GM12891 (cell line): Measurements from ENCODE around the gene SMYD3.
A peak's percentile ranks its signal among the peaks of the same experiment; 100 is the strongest.
"Not testable (repeated sequence)": the region's sequence is repeated elsewhere in the genome, so short reads cannot be mapped to it uniquely, and the experiment has no call there.

Source experiments
- DNase-seq: peaks from one replicate; pipeline ENCODE4 v3.0.0; 2011; ENCODE audit warnings: low spot score; ENCODE audit not compliant: insufficient read length
- FAIRE-seq: peaks from 2 replicates; lab custom pipeline; 2011; peaks lifted over from hg19 to GRCh38; lab: Jason Lieb, UNC
- PAX5 ChIP-seq: IDR thresholded peaks from 2 replicates; pipeline ENCODE4 v1.6.1; 2011; ENCODE audit warnings: low read length, moderate library complexity, mild to moderate bottlenecking; ENCODE audit not compliant: insufficient read depth, severe bottlenecking
- POLR2A ChIP-seq: IDR thresholded peaks from 2 replicates; pipeline ENCODE4 v1.6.1; 2011; ENCODE audit warnings: low read depth, low read length, control low read depth
- POLR2AphosphoS5 ChIP-seq: IDR thresholded peaks from 2 replicates; pipeline ENCODE4 v1.6.1; 2011; ENCODE audit warnings: low read depth, low read length, control low read depth
- POU2F2 ChIP-seq: IDR thresholded peaks from 2 replicates; pipeline ENCODE4 v1.6.1; 2011; ENCODE audit warnings: low read depth, mild to moderate bottlenecking, control low read depth, low read length, moderate library complexity
- SPI1 ChIP-seq: IDR thresholded peaks from 2 replicates; pipeline ENCODE4 v1.6.1; 2011; ENCODE audit warnings: low read depth, low read length, control low read depth
- TAF1 ChIP-seq: IDR thresholded peaks from 2 replicates; pipeline ENCODE4 v1.6.1; 2011; ENCODE audit warnings: low read depth, low read length, control low read depth

Gene SMYD3

GRCh38 chr1:245957427-245957826, 549.7 kb downstream of the SMYD3 start:
- TF ChIP-seq POLR2A: no peak
- no peak for TF ChIP-seq POU2F2
- no peak for TF ChIP-seq TAF1
- TF ChIP-seq POLR2AphosphoS5: no peak
- no peak for TF ChIP-seq PAX5
- no peak for TF ChIP-seq SPI1
- FAIRE-seq: no peak
- DNase-seq: no peak

- FAIRE-seq (peak; percentile 58), DNase-seq (no peak)
- TF ChIP-seq POLR2AphosphoS5 (no peak), POLR2A (no peak), PAX5 (no peak), TAF1 (no peak), SPI1 (no peak), POU2F2 (no peak)
Observed at GRCh38 chr1:245956225-245956624, 550.9 kb downstream of the SMYD3 start.

- FAIRE-seq (peak; percentile 82), DNase-seq (no peak)
- TF ChIP-seq POLR2A (no peak), SPI1 (no peak), TAF1 (0 out of 2 replicates have a peak, but pooled peaks have one; percentile 22), POU2F2 (no peak), POLR2AphosphoS5 (no peak), PAX5 (no peak)
Observed at GRCh38 chr1:245953876-245954660, 553.0 kb downstream of the SMYD3 start.

- no peak for DNase-seq
- no peak for TF ChIP-seq SPI1
- FAIRE-seq: no peak
Observed at GRCh38 chr1:245952383-245953026, 554.6 kb downstream of the SMYD3 start.

GRCh38 chr1:245948786-245949185, 558.3 kb downstream of the SMYD3 start:
- TF ChIP-seq POLR2A (no peak), SPI1 (no peak), POU2F2 (no peak), PAX5 (no peak)
- DNase-seq (no peak), FAIRE-seq (no peak)

- DNase-seq: no peak
- TF ChIP-seq PAX5 (no peak), POLR2A (no peak), POLR2AphosphoS5 (no peak), TAF1 (no peak)
- no peak for FAIRE-seq
Observed at GRCh38 chr1:245946905-245947304, 560.2 kb downstream of the SMYD3 start.

GRCh38 chr1:245945136-245945535, 561.9 kb downstream of the SMYD3 start:
- DNase-seq, FAIRE-seq: not testable (repeated sequence)

GRCh38 chr1:245942856-245943255, 564.2 kb downstream of the SMYD3 start:
- FAIRE-seq (no peak), DNase-seq (no peak)
- TF ChIP-seq POU2F2 (no peak), PAX5 (no peak), TAF1 (no peak), SPI1 (no peak), POLR2AphosphoS5 (no peak), POLR2A (no peak)

GRCh38 chr1:245941771-245942170, 565.3 kb downstream of the SMYD3 start:
- not testable (repeated sequence) for FAIRE-seq, DNase-seq

GRCh38 chr1:245939756-245940345, 567.2 kb downstream of the SMYD3 start:
- TF ChIP-seq TAF1 (no peak), POLR2A (no peak), POU2F2 (no peak), PAX5 (no peak)
- DNase-seq (no peak), FAIRE-seq (no peak)
